Measurements from ENCODE around the gene PLEKHA6.

The PLEKHA6 gene

DNA sequence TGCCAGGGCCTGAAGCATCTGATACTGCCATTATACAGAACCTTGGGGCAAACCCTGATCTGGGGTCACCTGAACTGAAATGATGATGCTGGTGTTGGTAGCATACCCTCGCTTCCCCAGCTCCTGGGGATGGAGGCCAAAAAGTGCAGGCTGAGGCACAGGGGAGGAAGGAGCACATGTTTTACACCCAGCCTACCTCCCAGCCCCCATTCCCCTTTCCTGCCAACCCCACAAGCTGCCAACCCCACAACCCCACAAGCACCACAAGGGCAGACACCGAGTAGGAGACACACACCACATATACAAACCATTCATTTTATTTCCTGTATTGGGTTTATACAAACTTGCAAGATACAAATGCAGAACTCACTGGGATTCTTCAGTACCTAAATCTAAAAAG lies 141.2 kb downstream of the PLEKHA6 start:
- Histone ChIP-seq H3K27me3 (ENCODE audit: insufficient read depth, low read depth) (no peaks in the 10 kb centered on the region; the same call in 1 of the 2 replicates), H3K79me2 (ENCODE audit: insufficient read depth, low read depth) (no peaks in the 10 kb centered on the region), H3K4me3 (IDR thresholded peaks at IDR 0.05; ENCODE audit: insufficient read depth, low read depth, low read length) (no peak overlapping the region), H3K9ac (no peak overlapping the region), H2AFZ (ENCODE audit: low read depth) (no peak overlapping the region), H3K36me3 (ENCODE audit: insufficient read depth) (no peaks in the 10 kb centered on the region), H3K27ac (no peak overlapping the region), H3K4me2 (no peak overlapping the region), H4K20me1 (ENCODE audit: insufficient read depth) (no peaks in the 10 kb centered on the region), H3K4me1 (ENCODE audit: low read depth, poor library complexity, severe bottlenecking) (no peaks in the 10 kb centered on the region)
- TF ChIP-seq, protein P1, sequence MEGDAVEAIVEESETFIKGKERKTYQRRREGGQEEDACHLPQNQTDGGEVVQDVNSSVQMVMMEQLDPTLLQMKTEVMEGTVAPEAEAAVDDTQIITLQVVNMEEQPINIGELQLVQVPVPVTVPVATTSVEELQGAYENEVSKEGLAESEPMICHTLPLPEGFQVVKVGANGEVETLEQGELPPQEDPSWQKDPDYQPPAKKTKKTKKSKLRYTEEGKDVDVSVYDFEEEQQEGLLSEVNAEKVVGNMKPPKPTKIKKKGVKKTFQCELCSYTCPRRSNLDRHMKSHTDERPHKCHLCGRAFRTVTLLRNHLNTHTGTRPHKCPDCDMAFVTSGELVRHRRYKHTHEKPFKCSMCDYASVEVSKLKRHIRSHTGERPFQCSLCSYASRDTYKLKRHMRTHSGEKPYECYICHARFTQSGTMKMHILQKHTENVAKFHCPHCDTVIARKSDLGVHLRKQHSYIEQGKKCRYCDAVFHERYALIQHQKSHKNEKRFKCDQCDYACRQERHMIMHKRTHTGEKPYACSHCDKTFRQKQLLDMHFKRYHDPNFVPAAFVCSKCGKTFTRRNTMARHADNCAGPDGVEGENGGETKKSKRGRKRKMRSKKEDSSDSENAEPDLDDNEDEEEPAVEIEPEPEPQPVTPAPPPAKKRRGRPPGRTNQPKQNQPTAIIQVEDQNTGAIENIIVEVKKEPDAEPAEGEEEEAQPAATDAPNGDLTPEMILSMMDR (conservative IDR thresholded peaks at IDR 0.05; ENCODE audit: low read depth, low read length) = no peak

DNA sequence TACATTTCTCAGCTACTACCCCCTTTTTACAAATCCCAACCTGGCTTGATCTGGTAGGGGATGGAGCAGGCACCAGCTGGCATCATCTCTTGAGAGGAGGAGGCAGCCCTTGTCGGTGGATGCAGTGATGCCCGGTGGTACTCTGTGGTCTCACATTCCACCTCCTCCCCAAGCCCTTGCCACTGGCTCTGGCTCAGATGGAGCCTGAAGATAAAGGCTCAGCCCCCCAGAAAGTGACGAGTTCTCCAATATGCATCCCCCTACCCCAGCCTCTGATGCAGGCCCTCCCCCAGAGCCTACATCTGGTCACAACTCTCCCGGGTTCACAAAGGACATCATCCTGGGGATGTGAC lies 142.1 kb downstream of the PLEKHA6 start:
- Histone ChIP-seq H2AFZ (ENCODE audit: low read depth) (no peak overlapping the region), H3K27ac (no peak overlapping the region), H3K79me2 (ENCODE audit: insufficient read depth, low read depth) (no peaks in the 10 kb centered on the region), H3K9ac (no peak overlapping the region), H3K36me3 (ENCODE audit: insufficient read depth) (no peaks in the 10 kb centered on the region), H3K4me2 (no peak overlapping the region), H3K4me3 (IDR thresholded peaks at IDR 0.05; ENCODE audit: insufficient read depth, low read depth, low read length) (no peak overlapping the region), H4K20me1 (ENCODE audit: insufficient read depth) (no peaks in the 10 kb centered on the region), H3K27me3 (ENCODE audit: insufficient read depth, low read depth) (no peaks in the 10 kb centered on the region; the same call in 1 of the 2 replicates), H3K4me1 (ENCODE audit: low read depth, poor library complexity, severe bottlenecking) (no peaks in the 10 kb centered on the region)
- TF ChIP-seq, protein P1 (conservative IDR thresholded peaks at IDR 0.05; ENCODE audit: low read depth, low read length) = no peak

DNA sequence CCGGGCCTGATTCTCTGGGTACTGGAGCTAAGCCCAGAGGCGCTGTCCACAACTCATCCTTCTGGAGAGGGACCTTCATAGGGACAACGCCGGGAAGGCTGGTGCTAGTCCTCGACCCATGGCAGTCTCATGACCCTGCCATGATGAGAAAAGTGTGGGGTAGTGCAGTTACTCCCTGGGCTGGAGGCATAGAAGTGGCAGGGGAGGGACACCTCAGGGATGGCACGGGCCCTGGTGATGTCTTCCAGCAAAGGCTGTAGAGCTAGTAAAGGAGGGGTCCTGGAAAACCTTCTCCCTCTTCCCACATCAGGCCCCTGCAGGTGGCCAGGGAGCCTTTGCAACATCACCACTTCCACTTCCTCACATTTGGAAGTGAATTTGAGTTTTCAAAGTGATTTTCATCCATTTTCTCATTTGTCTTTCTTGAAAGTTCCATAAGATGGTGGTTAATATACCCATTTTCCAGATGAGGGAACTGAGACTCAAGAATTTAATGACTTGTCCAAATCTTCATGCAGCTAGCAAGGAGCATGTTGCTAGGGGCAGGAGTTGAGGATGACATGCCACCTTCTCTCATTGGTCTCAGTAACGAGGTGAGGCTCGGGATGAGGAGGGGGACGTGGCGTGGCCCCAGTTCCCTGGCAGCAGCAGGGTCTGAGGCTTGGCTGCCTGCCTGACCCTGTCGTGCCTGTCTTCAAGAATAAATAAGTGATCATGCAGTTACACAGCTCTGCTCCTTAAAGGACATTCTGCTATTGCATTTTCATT lies 142.7 kb downstream of the PLEKHA6 start:
- H3K9ac ChIP-seq = no peak overlapping the region
- no peak overlapping the region for H3K4me3 ChIP-seq (IDR thresholded peaks at IDR 0.05; ENCODE audit: insufficient read depth, low read depth, low read length)
- no peaks in the 10 kb centered on the region for H3K4me1 ChIP-seq (ENCODE audit: low read depth, poor library complexity, severe bottlenecking)
- H2AFZ ChIP-seq (ENCODE audit: low read depth) = no peak overlapping the region
- TF ChIP-seq, protein P1 (conservative IDR thresholded peaks at IDR 0.05; ENCODE audit: low read depth, low read length) = no peak
- H3K79me2 ChIP-seq (ENCODE audit: insufficient read depth, low read depth) = no peaks in the 10 kb centered on the region
- no peak overlapping the region for H3K4me2 ChIP-seq
- no peaks in the 10 kb centered on the region; the same call in 1 of the 2 replicates for H3K27me3 ChIP-seq (ENCODE audit: insufficient read depth, low read depth)
- no peaks in the 10 kb centered on the region for H4K20me1 ChIP-seq (ENCODE audit: insufficient read depth)
- H3K36me3 ChIP-seq (ENCODE audit: insufficient read depth) = no peaks in the 10 kb centered on the region
- no peak overlapping the region for H3K27ac ChIP-seq

DNA sequence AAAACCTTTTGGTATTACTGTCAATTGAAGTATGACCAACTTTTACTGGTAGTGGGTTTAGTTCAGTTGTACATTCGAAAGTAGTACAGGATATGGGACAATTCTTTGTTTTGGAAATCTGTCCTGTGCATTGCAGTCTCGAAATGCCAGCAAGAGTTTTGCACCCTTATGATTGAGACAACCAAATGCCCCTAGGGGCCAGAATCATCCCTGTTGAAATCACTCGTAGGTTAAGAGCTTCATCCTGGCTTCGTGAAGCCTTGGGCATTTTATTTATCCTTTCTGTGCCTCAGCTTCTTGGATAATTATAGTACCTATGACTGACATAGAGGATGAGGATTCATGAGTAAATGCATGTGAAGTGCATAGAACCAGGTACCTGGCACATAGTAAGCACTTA lies 143.5 kb downstream of the PLEKHA6 start:
- TF ChIP-seq, protein P1 (conservative IDR thresholded peaks at IDR 0.05; ENCODE audit: low read depth, low read length) = no peak
- Histone ChIP-seq H2AFZ (ENCODE audit: low read depth) (no peak overlapping the region), H3K27me3 (ENCODE audit: insufficient read depth, low read depth) (no peaks in the 10 kb centered on the region; the same call in 1 of the 2 replicates), H3K4me1 (ENCODE audit: low read depth, poor library complexity, severe bottlenecking) (no peaks in the 10 kb centered on the region), H3K4me2 (no peak overlapping the region), H4K20me1 (ENCODE audit: insufficient read depth) (no peaks in the 10 kb centered on the region), H3K9ac (no peak overlapping the region), H3K79me2 (ENCODE audit: insufficient read depth, low read depth) (no peaks in the 10 kb centered on the region), H3K4me3 (IDR thresholded peaks at IDR 0.05; ENCODE audit: insufficient read depth, low read depth, low read length) (no peak overlapping the region), H3K36me3 (ENCODE audit: insufficient read depth) (no peaks in the 10 kb centered on the region), H3K27ac (no peak overlapping the region)

All from KMS-11 (cell line).